MM.1S (cell line): ENCODE data around the gene GRK7.

ENCODE experiments used
- DNase-seq: peaks from one replicate; pipeline ENCODE4 v3.0.0-alpha.2; 2015
- H2AFZ ChIP-seq: fragments of 300-600 bp; sonication (generic); 2 replicates; pipeline ENCODE4 v1.6.0; 2016; ENCODE audit warnings: antibody characterized with exemption, low read length
- H3F3A ChIP-seq: fragments of 300-600 bp; sonication (generic); 2 replicates; pipeline ENCODE4 v1.6.1; 2016; ENCODE audit warnings: mild to moderate bottlenecking, antibody characterized with exemption, low read length, moderate library complexity, mixed read lengths; ENCODE audit not compliant: insufficient read depth
- H3K27ac ChIP-seq: fragments of 300-600 bp; sonication (generic); 2 replicates; pipeline ENCODE4 v1.5.1; 2016; ENCODE audit warnings: mild to moderate bottlenecking, low read length
- H3K27me3 ChIP-seq: fragments of 300-600 bp; sonication (generic); replicated peaks from 2 replicates; pipeline ENCODE4 v1.6.0; 2016; ENCODE audit warnings: low read length; ENCODE audit not compliant: insufficient read depth
- H3K36me3 ChIP-seq: fragments of 300-600 bp; sonication (generic); replicated peaks from 2 replicates; pipeline ENCODE4 v1.6.1; 2016; ENCODE audit warnings: mild to moderate bottlenecking, low read length, mixed read lengths; ENCODE audit not compliant: insufficient read depth
- H3K4me1 ChIP-seq: fragments of 300-600 bp; sonication (generic); 2 replicates; pipeline ENCODE4 v1.6.1; 2016; ENCODE audit warnings: low read length, mixed read lengths
- H3K4me2 ChIP-seq: fragments of 300-600 bp; sonication (generic); 2 replicates; pipeline ENCODE4 v1.6.0; 2016; ENCODE audit warnings: low read depth, low read length
- H3K4me3 ChIP-seq: fragments of 300-600 bp; sonication (generic); 2 replicates; pipeline ENCODE4 v1.5.1; 2016; ENCODE audit warnings: low read length, mixed read lengths
- H3K79me2 ChIP-seq: fragments of 300-600 bp; sonication (generic); 2 replicates; pipeline ENCODE4 v1.6.1; 2016; ENCODE audit warnings: mixed run types, low read length, mixed read lengths
- H3K9ac ChIP-seq: fragments of 300-600 bp; sonication (generic); 2 replicates; pipeline ENCODE4 v1.6.1; 2016; ENCODE audit warnings: low read length, mixed read lengths
- H3K9me2 ChIP-seq: fragments of 300-600 bp; sonication (generic); replicated peaks from 2 replicates; pipeline ENCODE4 v1.6.1; 2016; ENCODE audit warnings: mild to moderate bottlenecking, low read length, mixed read lengths; ENCODE audit not compliant: insufficient read depth
- H3K9me3 ChIP-seq: fragments of 300-600 bp; sonication (generic); replicated peaks from 2 replicates; pipeline ENCODE4 v1.6.1; 2016; ENCODE audit warnings: mild to moderate bottlenecking, low read length, mixed read lengths; ENCODE audit not compliant: insufficient read depth
- H4K20me1 ChIP-seq: fragments of 300-600 bp; sonication (generic); 2 replicates; pipeline ENCODE4 v1.6.1; 2016; ENCODE audit warnings: mild to moderate bottlenecking, low read length, moderate library complexity, mixed read lengths; ENCODE audit not compliant: insufficient read depth
- EZH2 ChIP-seq: fragments of 300-600 bp; sonication (generic); optimal IDR thresholded peaks from 2 replicates; pipeline ENCODE3; 2017; ENCODE audit warnings: low read depth, mild to moderate bottlenecking, antibody characterized with exemption, low read length, mixed read lengths
- EZH2phosphoT487 ChIP-seq: fragments of 300-600 bp; sonication (generic); IDR thresholded peaks from 2 replicates; pipeline ENCODE4 v1.6.1; 2018; ENCODE audit warnings: antibody characterized with exemption, low read length
- TF ChIP-seq, protein P1 (sequence below): fragments of 300-600 bp; sonication (generic); IDR thresholded peaks from 2 replicates; pipeline ENCODE4 v1.5.1; 2016; ENCODE audit warnings: antibody characterized with exemption, low read length, mixed read lengths

GRK7 gene

GRCh38 chr3:141763088-141763750 is at the start of gene GRK7:
TSS of gene GRK7 (plus strand) at chr3:141763408. CDS start at chr3:141778285, 14,877 bp downstream.
- TF ChIP-seq, protein P1, sequence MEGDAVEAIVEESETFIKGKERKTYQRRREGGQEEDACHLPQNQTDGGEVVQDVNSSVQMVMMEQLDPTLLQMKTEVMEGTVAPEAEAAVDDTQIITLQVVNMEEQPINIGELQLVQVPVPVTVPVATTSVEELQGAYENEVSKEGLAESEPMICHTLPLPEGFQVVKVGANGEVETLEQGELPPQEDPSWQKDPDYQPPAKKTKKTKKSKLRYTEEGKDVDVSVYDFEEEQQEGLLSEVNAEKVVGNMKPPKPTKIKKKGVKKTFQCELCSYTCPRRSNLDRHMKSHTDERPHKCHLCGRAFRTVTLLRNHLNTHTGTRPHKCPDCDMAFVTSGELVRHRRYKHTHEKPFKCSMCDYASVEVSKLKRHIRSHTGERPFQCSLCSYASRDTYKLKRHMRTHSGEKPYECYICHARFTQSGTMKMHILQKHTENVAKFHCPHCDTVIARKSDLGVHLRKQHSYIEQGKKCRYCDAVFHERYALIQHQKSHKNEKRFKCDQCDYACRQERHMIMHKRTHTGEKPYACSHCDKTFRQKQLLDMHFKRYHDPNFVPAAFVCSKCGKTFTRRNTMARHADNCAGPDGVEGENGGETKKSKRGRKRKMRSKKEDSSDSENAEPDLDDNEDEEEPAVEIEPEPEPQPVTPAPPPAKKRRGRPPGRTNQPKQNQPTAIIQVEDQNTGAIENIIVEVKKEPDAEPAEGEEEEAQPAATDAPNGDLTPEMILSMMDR, result no peak
- TF ChIP-seq EZH2 (no peak), EZH2phosphoT487 (no peak)
- Histone ChIP-seq H3K27me3 (no peaks in the 10 kb centered on the region), H3K9me3 (no peaks in the 10 kb centered on the region), H3K36me3 (no peaks in the 10 kb centered on the region), H3K4me2 (no peak within 1 kb of the TSS), H3K4me1 (no peaks in the 10 kb centered on the region), H4K20me1 (no peaks in the 10 kb centered on the region), H3F3A (no peaks in the 10 kb centered on the region), H2AFZ (no peak within 1 kb of the TSS), H3K27ac (no peak within 1 kb of the TSS), H3K9ac (no peak within 1 kb of the TSS), H3K9me2 (no peaks in the 10 kb centered on the region), H3K79me2 (no peaks in the 10 kb centered on the region), H3K4me3 (no peak within 1 kb of the TSS)
- DNase-seq, result no peak

DNA sequence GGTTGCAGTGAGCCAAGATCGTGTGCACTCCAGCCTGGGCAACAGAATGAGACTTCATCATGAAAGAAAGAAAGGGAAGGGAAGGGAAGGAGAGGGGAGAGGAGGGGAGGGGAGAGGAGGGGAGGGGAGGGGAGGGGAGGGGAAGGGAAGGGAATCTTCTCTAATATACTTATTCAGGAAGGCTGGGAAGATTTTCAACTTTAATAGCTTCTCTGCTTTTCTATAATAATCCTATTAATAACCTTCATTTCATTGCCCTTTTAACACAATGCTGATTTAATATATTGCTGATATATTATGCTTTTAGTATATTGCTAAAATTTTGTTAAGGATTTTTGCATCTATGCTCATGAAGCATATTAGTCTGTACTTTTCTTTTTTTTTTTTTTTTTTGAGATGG is 48.5 kb upstream of the GRK7 start:
- Histone ChIP-seq H3K4me3 (no peak overlapping the region), H3K79me2 (no peaks in the 10 kb centered on the region), H3F3A (no peaks in the 10 kb centered on the region), H3K36me3 (no peaks in the 10 kb centered on the region), H3K4me2 (no peak overlapping the region), H3K4me1 (no peaks in the 10 kb centered on the region), H3K9me3 (no peaks in the 10 kb centered on the region), H3K27me3 (no peaks in the 10 kb centered on the region), H3K9ac (no peak overlapping the region), H2AFZ (no peak overlapping the region), H3K9me2 (no peaks in the 10 kb centered on the region), H4K20me1 (no peaks in the 10 kb centered on the region), H3K27ac (no peak overlapping the region)
- DNase-seq, result no peak
- TF ChIP-seq, protein P1, result no peak
- TF ChIP-seq EZH2phosphoT487 (no peak), EZH2 (no peak)

DNA sequence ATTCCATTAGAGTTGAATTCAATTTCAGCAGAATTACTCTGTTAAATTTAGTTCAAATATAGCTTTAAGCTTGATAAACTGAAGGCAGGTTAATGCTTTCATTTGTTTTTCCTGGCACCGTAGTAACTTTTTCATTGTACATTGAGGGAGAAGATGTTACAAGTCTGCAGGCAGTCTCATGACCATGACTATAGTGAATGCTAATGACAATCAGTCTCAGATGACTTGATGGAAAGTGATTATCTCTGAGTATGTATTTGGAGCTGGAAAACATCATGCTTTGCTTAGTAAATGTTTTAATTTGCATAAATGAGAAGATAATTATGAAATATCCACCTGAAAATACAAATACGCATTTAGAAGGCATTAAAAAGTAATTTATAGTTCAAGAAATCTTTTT is 41.1 kb upstream of the GRK7 start:
- Histone ChIP-seq H3K4me1 (no peaks in the 10 kb centered on the region), H3K36me3 (no peaks in the 10 kb centered on the region), H3K4me2 (no peak overlapping the region), H3K27ac (no peak overlapping the region), H3K4me3 (no peak overlapping the region), H3K79me2 (no peaks in the 10 kb centered on the region), H3F3A (no peaks in the 10 kb centered on the region), H4K20me1 (no peaks in the 10 kb centered on the region), H2AFZ (no peak overlapping the region), H3K9ac (no peak overlapping the region), H3K9me2 (no peaks in the 10 kb centered on the region), H3K27me3 (no peaks in the 10 kb centered on the region), H3K9me3 (no peaks in the 10 kb centered on the region)
- TF ChIP-seq, protein P1, result no peak
- TF ChIP-seq EZH2phosphoT487 (no peak), EZH2 (no peak)
- no peak for DNase-seq
